Measurements from ENCODE around the gene CLEC5A.

CLEC5A gene

DNA sequence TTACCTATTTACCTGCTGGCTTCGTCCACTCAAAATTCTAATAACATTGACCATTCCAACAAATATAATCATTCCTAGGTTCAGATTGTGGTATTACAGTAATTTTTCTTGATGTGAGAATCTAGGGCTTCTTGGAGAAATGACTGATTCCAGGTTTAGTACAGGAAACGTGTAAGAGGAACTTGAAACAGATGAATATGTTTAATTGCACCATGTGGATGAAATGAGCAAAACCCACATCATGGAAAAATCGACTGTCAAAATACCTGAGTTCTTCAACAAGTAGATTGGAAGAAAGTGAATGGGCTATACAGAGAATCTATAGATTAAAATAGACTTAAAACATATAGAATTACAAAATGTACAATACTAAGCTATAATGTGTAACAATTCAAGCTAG is 55.4 kb downstream of the CLEC5A start:
- peaks cover 21% of the 10 kb centered on the region for H3K9me3 ChIP-seq (ENCODE audit: control insufficient read depth, low read length)
- H3K23ac ChIP-seq (ENCODE audit: low read length in 2 of 2) = no peak overlapping the region
- no peak for DNase-seq
- H3K4me1 ChIP-seq (ENCODE audit: control insufficient read depth, insufficient read depth, low read depth, low read length) = no peaks in the 10 kb centered on the region
- H3K4ac ChIP-seq (ENCODE audit: low read depth in 1 of 2, low read length in 2 of 2) = no peak overlapping the region
- H4K8ac ChIP-seq (ENCODE audit: low read length) = no peak overlapping the region
- no peak overlapping the region for H2AFZ ChIP-seq (ENCODE audit: low read depth, low read length)
- no peaks in the 10 kb centered on the region for H3K79me1 ChIP-seq (replicated peaks; ENCODE audit: low read length, poor library complexity, severe bottlenecking)
- H3K14ac ChIP-seq (ENCODE audit: low read length in 2 of 2) = no peak overlapping the region
- no peak overlapping the region for H2BK120ac ChIP-seq (ENCODE audit: low read depth, low read length)
- no peak overlapping the region for H3K18ac ChIP-seq (ENCODE audit: low read depth in 1 of 2, low read length in 2 of 2)
- H3K27me3 ChIP-seq (ENCODE audit: control insufficient read depth in 1 of 2, insufficient read depth in 1 of 2, low read length in 2 of 2) = no peaks in the 10 kb centered on the region
- H3K9ac ChIP-seq (ENCODE audit: low read length) = no peak overlapping the region
- H3K4me2 ChIP-seq (ENCODE audit: low read length, poor library complexity, severe bottlenecking) = no peak overlapping the region
- no peak overlapping the region for H3K4me3 ChIP-seq (ENCODE audit: insufficient read depth in 1 of 2, low read depth in 1 of 2, low read length in 2 of 2)
- H3K36me3 ChIP-seq (ENCODE audit: control insufficient read depth in 1 of 2, insufficient read depth in 2 of 2, low read depth in 1 of 2, low read length in 2 of 2) = no peaks in the 10 kb centered on the region
- no peak overlapping the region for H2BK5ac ChIP-seq (ENCODE audit: low read depth, low read length, poor library complexity, severe bottlenecking)
- H2BK15ac ChIP-seq (ENCODE audit: low read depth, poor library complexity, severe bottlenecking) = no peak overlapping the region
- no peak overlapping the region for H2BK12ac ChIP-seq (ENCODE audit: low read length in 2 of 2)
- H2AK5ac ChIP-seq (ENCODE audit: low read length, severe bottlenecking) = no peak overlapping the region
- H3K27ac ChIP-seq (ENCODE audit: low read length, poor library complexity, severe bottlenecking) = no peak overlapping the region
- 53% methylated on average over 1 of the region's 3 CpGs for WGBS
- no peak overlapping the region for H4K91ac ChIP-seq (ENCODE audit: low read length)

GRCh38 chr7:141889321-141889720 is 57.5 kb downstream of the CLEC5A start:
- H3K23ac ChIP-seq (ENCODE audit: low read length in 2 of 2) = no peak overlapping the region

GRCh38 chr7:141884539-141885225 is 62.1 kb downstream of the CLEC5A start:
- H4K91ac ChIP-seq (ENCODE audit: low read length) = no peak overlapping the region
- no peak overlapping the region for H2AFZ ChIP-seq (ENCODE audit: low read depth, low read length)
- no peak overlapping the region for H3K14ac ChIP-seq (ENCODE audit: low read length in 2 of 2)
- no peak overlapping the region for H3K4me3 ChIP-seq (ENCODE audit: insufficient read depth in 1 of 2, low read depth in 1 of 2, low read length in 2 of 2)
- H3K4me1 ChIP-seq (ENCODE audit: control insufficient read depth, insufficient read depth, low read depth, low read length) = no peaks in the 10 kb centered on the region
- no peaks in the 10 kb centered on the region for H3K27me3 ChIP-seq (ENCODE audit: control insufficient read depth in 1 of 2, insufficient read depth in 1 of 2, low read length in 2 of 2)
- no peaks in the 10 kb centered on the region for H3K36me3 ChIP-seq (ENCODE audit: control insufficient read depth in 1 of 2, insufficient read depth in 2 of 2, low read depth in 1 of 2, low read length in 2 of 2)
- no peaks in the 10 kb centered on the region for H3K79me1 ChIP-seq (replicated peaks; ENCODE audit: low read length, poor library complexity, severe bottlenecking)
- no peak overlapping the region for H3K9ac ChIP-seq (ENCODE audit: low read length)
- no peak overlapping the region for H3K4ac ChIP-seq (ENCODE audit: low read depth in 1 of 2, low read length in 2 of 2)
- H2AK5ac ChIP-seq (ENCODE audit: low read length, severe bottlenecking) = no peak overlapping the region
- H2BK5ac ChIP-seq (ENCODE audit: low read depth, low read length, poor library complexity, severe bottlenecking) = no peak overlapping the region
- 78% methylated on average over 5 of the region's 5 CpGs for WGBS
- no peak overlapping the region for H3K18ac ChIP-seq (ENCODE audit: low read depth in 1 of 2, low read length in 2 of 2)
- H3K23ac ChIP-seq (ENCODE audit: low read length in 2 of 2) = no peak overlapping the region
- no peak overlapping the region for H3K27ac ChIP-seq (ENCODE audit: low read length, poor library complexity, severe bottlenecking)
- no peak overlapping the region for H3K4me2 ChIP-seq (ENCODE audit: low read length, poor library complexity, severe bottlenecking)
- H2BK120ac ChIP-seq (ENCODE audit: low read depth, low read length) = no peak overlapping the region
- no peak overlapping the region for H2BK12ac ChIP-seq (ENCODE audit: low read length in 2 of 2)
- H3K9me3 ChIP-seq (ENCODE audit: control insufficient read depth, low read length) = peaks cover 22% of the 10 kb centered on the region
- no peak for DNase-seq
- H4K8ac ChIP-seq (ENCODE audit: low read length) = no peak overlapping the region
- no peak overlapping the region for H2BK15ac ChIP-seq (ENCODE audit: low read depth, poor library complexity, severe bottlenecking)

More at GRCh38 chr7:141889321-141889720, 57.5 kb downstream of the CLEC5A start:
- H4K91ac ChIP-seq (ENCODE audit: low read length) = no peak overlapping the region
- no peaks in the 10 kb centered on the region for H3K36me3 ChIP-seq (ENCODE audit: control insufficient read depth in 1 of 2, insufficient read depth in 2 of 2, low read depth in 1 of 2, low read length in 2 of 2)
- H3K27me3 ChIP-seq (ENCODE audit: control insufficient read depth in 1 of 2, insufficient read depth in 1 of 2, low read length in 2 of 2) = no peaks in the 10 kb centered on the region
- no peak overlapping the region for H2BK15ac ChIP-seq (ENCODE audit: low read depth, poor library complexity, severe bottlenecking)
- H2BK5ac ChIP-seq (ENCODE audit: low read depth, low read length, poor library complexity, severe bottlenecking) = no peak overlapping the region
- WGBS = 93% methylated on average over 1 of the region's 1 CpG
- H3K9ac ChIP-seq (ENCODE audit: low read length) = no peak overlapping the region
- no peak overlapping the region for H2AK5ac ChIP-seq (ENCODE audit: low read length, severe bottlenecking)
- peaks cover 24% of the 10 kb centered on the region for H3K9me3 ChIP-seq (ENCODE audit: control insufficient read depth, low read length)
- H2BK120ac ChIP-seq (ENCODE audit: low read depth, low read length) = no peak overlapping the region
- no peak overlapping the region for H3K27ac ChIP-seq (ENCODE audit: low read length, poor library complexity, severe bottlenecking)
- no peak overlapping the region for H3K4ac ChIP-seq (ENCODE audit: low read depth in 1 of 2, low read length in 2 of 2)
- H4K8ac ChIP-seq (ENCODE audit: low read length) = no peak overlapping the region
- no peaks in the 10 kb centered on the region for H3K79me1 ChIP-seq (replicated peaks; ENCODE audit: low read length, poor library complexity, severe bottlenecking)
- no peaks in the 10 kb centered on the region for H3K4me1 ChIP-seq (ENCODE audit: control insufficient read depth, insufficient read depth, low read depth, low read length)
- no peak overlapping the region for H3K18ac ChIP-seq (ENCODE audit: low read depth in 1 of 2, low read length in 2 of 2)
- H2BK12ac ChIP-seq (ENCODE audit: low read length in 2 of 2) = no peak overlapping the region
- no peak for DNase-seq
- no peak overlapping the region for H2AFZ ChIP-seq (ENCODE audit: low read depth, low read length)
- no peak overlapping the region for H3K4me3 ChIP-seq (ENCODE audit: insufficient read depth in 1 of 2, low read depth in 1 of 2, low read length in 2 of 2)
- H3K4me2 ChIP-seq (ENCODE audit: low read length, poor library complexity, severe bottlenecking) = no peak overlapping the region
- H3K14ac ChIP-seq (ENCODE audit: low read length in 2 of 2) = no peak overlapping the region

GRCh38 chr7:141880960-141881359 is 65.8 kb downstream of the CLEC5A start:
- no peaks in the 10 kb centered on the region for H3K4me1 ChIP-seq (ENCODE audit: control insufficient read depth, insufficient read depth, low read depth, low read length)
- peaks cover 25% of the 10 kb centered on the region for H3K9me3 ChIP-seq (ENCODE audit: control insufficient read depth, low read length)
- H4K8ac ChIP-seq (ENCODE audit: low read length) = no peak overlapping the region
- H3K36me3 ChIP-seq (ENCODE audit: control insufficient read depth in 1 of 2, insufficient read depth in 2 of 2, low read depth in 1 of 2, low read length in 2 of 2) = no peaks in the 10 kb centered on the region
- no peak overlapping the region for H2AK5ac ChIP-seq (ENCODE audit: low read length, severe bottlenecking)
- H4K91ac ChIP-seq (ENCODE audit: low read length) = no peak overlapping the region
- no peak overlapping the region for H2BK15ac ChIP-seq (ENCODE audit: low read depth, poor library complexity, severe bottlenecking)
- H3K79me1 ChIP-seq (replicated peaks; ENCODE audit: low read length, poor library complexity, severe bottlenecking) = no peaks in the 10 kb centered on the region
- H2BK120ac ChIP-seq (ENCODE audit: low read depth, low read length) = no peak overlapping the region
- H2BK12ac ChIP-seq (ENCODE audit: low read length in 2 of 2) = no peak overlapping the region
- H3K14ac ChIP-seq (ENCODE audit: low read length in 2 of 2) = no peak overlapping the region
- no peak overlapping the region for H2AFZ ChIP-seq (ENCODE audit: low read depth, low read length)
- no peak overlapping the region for H3K23ac ChIP-seq (ENCODE audit: low read length in 2 of 2)
- H3K27ac ChIP-seq (ENCODE audit: low read length, poor library complexity, severe bottlenecking) = no peak overlapping the region
- no peak overlapping the region for H3K4me3 ChIP-seq (ENCODE audit: insufficient read depth in 1 of 2, low read depth in 1 of 2, low read length in 2 of 2)
- DNase-seq = no peak
- WGBS = 69% methylated on average over 5 of the region's 5 CpGs
- H3K4me2 ChIP-seq (ENCODE audit: low read length, poor library complexity, severe bottlenecking) = no peak overlapping the region
- H3K4ac ChIP-seq (ENCODE audit: low read depth in 1 of 2, low read length in 2 of 2) = no peak overlapping the region
- H2BK5ac ChIP-seq (ENCODE audit: low read depth, low read length, poor library complexity, severe bottlenecking) = no peak overlapping the region
- H3K18ac ChIP-seq (ENCODE audit: low read depth in 1 of 2, low read length in 2 of 2) = no peak overlapping the region
- no peak overlapping the region for H3K9ac ChIP-seq (ENCODE audit: low read length)
- no peaks in the 10 kb centered on the region for H3K27me3 ChIP-seq (ENCODE audit: control insufficient read depth in 1 of 2, insufficient read depth in 1 of 2, low read length in 2 of 2)

Measured in mesenchymal stem cell (in vitro differentiated cells and primary cell).